Measurements from ENCODE around the gene ZNF407.

The ZNF407 gene

DNA sequence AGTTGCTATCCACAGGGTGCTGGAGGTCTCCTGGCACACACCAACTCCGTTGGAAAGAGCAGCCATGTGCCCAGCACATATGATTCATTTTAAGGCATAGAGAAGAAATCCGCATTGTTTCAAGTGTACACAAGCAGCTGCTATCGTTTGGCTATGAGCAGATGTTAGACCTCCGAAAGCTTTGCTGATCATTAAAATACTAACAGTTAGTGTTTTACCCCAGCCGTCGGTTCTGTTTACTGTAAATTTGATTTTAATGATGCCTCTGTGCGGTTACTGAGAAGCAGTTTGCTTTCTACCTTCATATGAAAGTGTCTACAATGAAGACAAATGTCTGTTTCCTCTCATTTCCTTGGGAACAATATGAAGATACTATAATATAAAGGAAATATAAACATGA lies 456.4 kb downstream of the ZNF407 start:
- no peak for TF ChIP-seq GABPA (IDR thresholded peaks at IDR 0.05; ENCODE audit: low read depth)
- no peak for TF ChIP-seq POLR2AphosphoS5 (IDR thresholded peaks at IDR 0.05; ENCODE audit: low read depth)
- TF ChIP-seq SPI1 (IDR thresholded peaks at IDR 0.05; ENCODE audit: borderline replicate concordance, low read depth): no peak
- TF ChIP-seq, protein P1, sequence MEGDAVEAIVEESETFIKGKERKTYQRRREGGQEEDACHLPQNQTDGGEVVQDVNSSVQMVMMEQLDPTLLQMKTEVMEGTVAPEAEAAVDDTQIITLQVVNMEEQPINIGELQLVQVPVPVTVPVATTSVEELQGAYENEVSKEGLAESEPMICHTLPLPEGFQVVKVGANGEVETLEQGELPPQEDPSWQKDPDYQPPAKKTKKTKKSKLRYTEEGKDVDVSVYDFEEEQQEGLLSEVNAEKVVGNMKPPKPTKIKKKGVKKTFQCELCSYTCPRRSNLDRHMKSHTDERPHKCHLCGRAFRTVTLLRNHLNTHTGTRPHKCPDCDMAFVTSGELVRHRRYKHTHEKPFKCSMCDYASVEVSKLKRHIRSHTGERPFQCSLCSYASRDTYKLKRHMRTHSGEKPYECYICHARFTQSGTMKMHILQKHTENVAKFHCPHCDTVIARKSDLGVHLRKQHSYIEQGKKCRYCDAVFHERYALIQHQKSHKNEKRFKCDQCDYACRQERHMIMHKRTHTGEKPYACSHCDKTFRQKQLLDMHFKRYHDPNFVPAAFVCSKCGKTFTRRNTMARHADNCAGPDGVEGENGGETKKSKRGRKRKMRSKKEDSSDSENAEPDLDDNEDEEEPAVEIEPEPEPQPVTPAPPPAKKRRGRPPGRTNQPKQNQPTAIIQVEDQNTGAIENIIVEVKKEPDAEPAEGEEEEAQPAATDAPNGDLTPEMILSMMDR (IDR thresholded peaks at IDR 0.05; ENCODE audit: insufficient read depth, low read length): no peak
- TF ChIP-seq, protein P2, sequence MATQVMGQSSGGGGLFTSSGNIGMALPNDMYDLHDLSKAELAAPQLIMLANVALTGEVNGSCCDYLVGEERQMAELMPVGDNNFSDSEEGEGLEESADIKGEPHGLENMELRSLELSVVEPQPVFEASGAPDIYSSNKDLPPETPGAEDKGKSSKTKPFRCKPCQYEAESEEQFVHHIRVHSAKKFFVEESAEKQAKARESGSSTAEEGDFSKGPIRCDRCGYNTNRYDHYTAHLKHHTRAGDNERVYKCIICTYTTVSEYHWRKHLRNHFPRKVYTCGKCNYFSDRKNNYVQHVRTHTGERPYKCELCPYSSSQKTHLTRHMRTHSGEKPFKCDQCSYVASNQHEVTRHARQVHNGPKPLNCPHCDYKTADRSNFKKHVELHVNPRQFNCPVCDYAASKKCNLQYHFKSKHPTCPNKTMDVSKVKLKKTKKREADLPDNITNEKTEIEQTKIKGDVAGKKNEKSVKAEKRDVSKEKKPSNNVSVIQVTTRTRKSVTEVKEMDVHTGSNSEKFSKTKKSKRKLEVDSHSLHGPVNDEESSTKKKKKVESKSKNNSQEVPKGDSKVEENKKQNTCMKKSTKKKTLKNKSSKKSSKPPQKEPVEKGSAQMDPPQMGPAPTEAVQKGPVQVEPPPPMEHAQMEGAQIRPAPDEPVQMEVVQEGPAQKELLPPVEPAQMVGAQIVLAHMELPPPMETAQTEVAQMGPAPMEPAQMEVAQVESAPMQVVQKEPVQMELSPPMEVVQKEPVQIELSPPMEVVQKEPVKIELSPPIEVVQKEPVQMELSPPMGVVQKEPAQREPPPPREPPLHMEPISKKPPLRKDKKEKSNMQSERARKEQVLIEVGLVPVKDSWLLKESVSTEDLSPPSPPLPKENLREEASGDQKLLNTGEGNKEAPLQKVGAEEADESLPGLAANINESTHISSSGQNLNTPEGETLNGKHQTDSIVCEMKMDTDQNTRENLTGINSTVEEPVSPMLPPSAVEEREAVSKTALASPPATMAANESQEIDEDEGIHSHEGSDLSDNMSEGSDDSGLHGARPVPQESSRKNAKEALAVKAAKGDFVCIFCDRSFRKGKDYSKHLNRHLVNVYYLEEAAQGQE (IDR thresholded peaks at IDR 0.05; ENCODE audit: insufficient replicate concordance, low read depth): no peak
- Histone ChIP-seq H3K27ac (replicated peaks) (no peak overlapping the region), H3K27me3 (ENCODE audit: insufficient read depth, poor library complexity, severe bottlenecking) (no peaks in the 10 kb centered on the region), H3K4me3 (replicated peaks; ENCODE audit: insufficient read depth, low read length) (no peak overlapping the region)
- DNase-seq (ENCODE audit: low read depth in 1 of 2, low spot score in 1 of 2): no peak

DNA sequence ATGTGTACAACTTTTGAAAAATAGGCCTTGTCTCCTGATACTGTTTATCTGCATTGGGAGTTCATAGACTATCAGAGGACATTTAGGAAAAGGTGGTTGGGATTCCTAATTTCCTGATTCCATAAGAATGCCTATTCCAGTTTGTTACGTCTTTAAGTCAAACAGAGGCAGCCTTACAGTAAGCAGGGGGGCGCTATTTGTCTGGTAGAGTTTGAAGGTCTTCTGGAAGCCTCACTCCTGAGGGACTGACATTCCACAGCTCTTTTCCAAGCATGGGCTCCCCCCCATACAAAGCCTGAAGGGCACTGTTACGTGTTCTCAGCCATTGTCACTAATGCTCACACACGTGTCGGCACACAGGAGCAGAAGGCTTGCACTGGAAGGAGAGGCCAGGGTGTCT lies 456.9 kb downstream of the ZNF407 start:
- Histone ChIP-seq H3K27ac (replicated peaks) (no peak overlapping the region), H3K27me3 (ENCODE audit: insufficient read depth, poor library complexity, severe bottlenecking) (no peaks in the 10 kb centered on the region), H3K4me3 (replicated peaks; ENCODE audit: insufficient read depth, low read length) (no peak overlapping the region)
- TF ChIP-seq, protein P2 (IDR thresholded peaks at IDR 0.05; ENCODE audit: insufficient replicate concordance, low read depth): no peak
- TF ChIP-seq, protein P1 (IDR thresholded peaks at IDR 0.05; ENCODE audit: insufficient read depth, low read length): no peak
- no peak for TF ChIP-seq GABPA (IDR thresholded peaks at IDR 0.05; ENCODE audit: low read depth)
- no peak for TF ChIP-seq POLR2AphosphoS5 (IDR thresholded peaks at IDR 0.05; ENCODE audit: low read depth)
- no peak for TF ChIP-seq SPI1 (IDR thresholded peaks at IDR 0.05; ENCODE audit: borderline replicate concordance, low read depth)
- no peak for DNase-seq (ENCODE audit: low read depth in 1 of 2, low spot score in 1 of 2)

DNA sequence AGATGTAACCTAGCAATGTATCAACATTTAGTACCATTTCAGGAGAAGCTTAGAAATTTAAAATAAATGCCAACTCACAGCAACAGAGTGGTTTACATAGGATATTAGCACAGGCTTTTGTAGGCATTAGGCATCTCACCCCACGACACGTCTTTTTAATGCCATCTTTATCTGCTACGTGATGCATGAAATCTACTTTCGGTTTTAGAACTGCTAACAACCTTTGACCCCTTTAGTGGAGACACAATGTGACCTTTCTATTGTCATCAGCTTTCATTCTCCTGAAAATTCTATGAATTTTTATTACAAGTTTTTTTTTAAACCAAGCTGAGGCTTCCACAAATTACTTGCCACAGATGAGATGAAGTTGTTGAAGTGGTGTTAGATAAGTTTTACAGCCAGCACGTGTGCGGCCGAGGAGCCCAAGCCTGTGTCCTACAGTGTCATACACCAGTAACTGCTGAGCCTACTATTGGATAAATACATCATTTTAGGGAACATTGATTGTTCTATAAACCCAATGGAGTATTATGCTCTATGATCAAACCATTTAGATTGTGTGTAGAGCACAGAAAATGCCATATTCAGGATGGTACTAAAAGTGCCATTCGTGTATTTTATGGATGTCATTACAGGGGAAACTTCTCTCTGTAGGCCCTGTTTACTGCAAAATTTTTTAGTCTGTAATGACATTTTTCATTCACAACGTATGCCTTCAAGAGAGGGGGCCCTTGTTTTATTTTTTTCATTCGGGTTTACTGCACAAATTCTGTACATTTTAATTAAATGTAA lies 459.7 kb downstream of the ZNF407 start:
- H3K27me3 ChIP-seq (ENCODE audit: insufficient read depth, poor library complexity, severe bottlenecking): no peaks in the 10 kb centered on the region
- no peak for TF ChIP-seq GABPA (IDR thresholded peaks at IDR 0.05; ENCODE audit: low read depth)
- TF ChIP-seq, protein P1 (IDR thresholded peaks at IDR 0.05; ENCODE audit: insufficient read depth, low read length): no peak
- TF ChIP-seq, protein P2 (IDR thresholded peaks at IDR 0.05; ENCODE audit: insufficient replicate concordance, low read depth): no peak
- no peak for TF ChIP-seq SPI1 (IDR thresholded peaks at IDR 0.05; ENCODE audit: borderline replicate concordance, low read depth)
- no peak for TF ChIP-seq POLR2AphosphoS5 (IDR thresholded peaks at IDR 0.05; ENCODE audit: low read depth)
- no peak for DNase-seq (ENCODE audit: low read depth in 1 of 2, low spot score in 1 of 2)
- H3K27ac ChIP-seq (replicated peaks): no peak overlapping the region
- H3K4me3 ChIP-seq (replicated peaks; ENCODE audit: insufficient read depth, low read length): no peak overlapping the region
